ENCODE data around the gene CADPS2. TPM values are rescaled to one million over a fixed set of nuclear protein-coding genes. Genes with fewer than 3 reads are reported as not detected.

The CADPS2 gene
- total RNA-seq, 4 donors from 2014 or later, result 2.2 to 9.2 (median 5.7) TPM

DNA sequence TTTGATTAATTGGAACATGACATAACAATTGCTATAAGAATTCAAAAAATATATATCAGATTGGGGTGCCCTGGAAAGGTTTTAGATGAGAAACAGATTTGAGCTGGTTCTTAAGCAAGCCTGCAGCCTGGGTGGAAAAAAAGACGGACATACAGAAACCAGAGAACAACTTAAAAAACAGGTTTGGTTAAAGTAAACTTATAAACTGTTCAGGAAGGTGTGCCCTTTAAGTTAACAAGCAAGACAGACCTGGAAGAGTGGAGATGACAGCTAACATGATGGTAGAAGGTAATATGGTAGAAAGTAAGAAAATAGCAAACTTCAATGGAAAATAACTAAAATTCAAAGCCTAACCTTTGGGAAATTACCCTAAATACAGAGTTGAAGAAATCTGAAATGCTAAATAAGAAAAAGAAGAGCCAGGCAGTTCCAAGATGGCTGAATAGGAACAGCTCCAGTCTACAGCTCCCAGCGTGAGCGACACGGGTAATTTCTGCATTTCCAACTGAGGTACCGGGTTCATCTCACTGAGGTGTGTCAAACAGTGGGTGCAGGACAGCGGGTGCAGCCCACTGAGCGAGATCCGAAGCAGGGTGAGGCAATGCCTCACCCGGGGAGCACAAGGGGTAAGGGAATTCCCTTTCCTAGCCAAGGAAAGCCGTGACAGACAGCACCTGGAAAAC, 52.2 kb downstream of the CADPS2 start:
- no peaks in the 10 kb centered on the region for H3K36me3 ChIP-seq
- H3K27ac ChIP-seq, result no peak overlapping the region
- TF ChIP-seq, protein P1, sequence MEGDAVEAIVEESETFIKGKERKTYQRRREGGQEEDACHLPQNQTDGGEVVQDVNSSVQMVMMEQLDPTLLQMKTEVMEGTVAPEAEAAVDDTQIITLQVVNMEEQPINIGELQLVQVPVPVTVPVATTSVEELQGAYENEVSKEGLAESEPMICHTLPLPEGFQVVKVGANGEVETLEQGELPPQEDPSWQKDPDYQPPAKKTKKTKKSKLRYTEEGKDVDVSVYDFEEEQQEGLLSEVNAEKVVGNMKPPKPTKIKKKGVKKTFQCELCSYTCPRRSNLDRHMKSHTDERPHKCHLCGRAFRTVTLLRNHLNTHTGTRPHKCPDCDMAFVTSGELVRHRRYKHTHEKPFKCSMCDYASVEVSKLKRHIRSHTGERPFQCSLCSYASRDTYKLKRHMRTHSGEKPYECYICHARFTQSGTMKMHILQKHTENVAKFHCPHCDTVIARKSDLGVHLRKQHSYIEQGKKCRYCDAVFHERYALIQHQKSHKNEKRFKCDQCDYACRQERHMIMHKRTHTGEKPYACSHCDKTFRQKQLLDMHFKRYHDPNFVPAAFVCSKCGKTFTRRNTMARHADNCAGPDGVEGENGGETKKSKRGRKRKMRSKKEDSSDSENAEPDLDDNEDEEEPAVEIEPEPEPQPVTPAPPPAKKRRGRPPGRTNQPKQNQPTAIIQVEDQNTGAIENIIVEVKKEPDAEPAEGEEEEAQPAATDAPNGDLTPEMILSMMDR (IDR thresholded peaks at IDR 0.05), result no peak
- no peak for TF ChIP-seq POLR2A (IDR thresholded peaks at IDR 0.05)
- intact Hi-C loops (cut with DNase I), result no loop called here
- 86 to 87% methylated on average over 6 to 7 of the region's 10 CpGs for WGBS, 2 donors
- H3K4me3 ChIP-seq, result no peak overlapping the region
- H3K9me3 ChIP-seq, result no peaks in the 10 kb centered on the region
- H3K4me1 ChIP-seq, result no peaks in the 10 kb centered on the region
- DNase-seq, result no peak
- no peaks in the 10 kb centered on the region for H3K27me3 ChIP-seq

DNA sequence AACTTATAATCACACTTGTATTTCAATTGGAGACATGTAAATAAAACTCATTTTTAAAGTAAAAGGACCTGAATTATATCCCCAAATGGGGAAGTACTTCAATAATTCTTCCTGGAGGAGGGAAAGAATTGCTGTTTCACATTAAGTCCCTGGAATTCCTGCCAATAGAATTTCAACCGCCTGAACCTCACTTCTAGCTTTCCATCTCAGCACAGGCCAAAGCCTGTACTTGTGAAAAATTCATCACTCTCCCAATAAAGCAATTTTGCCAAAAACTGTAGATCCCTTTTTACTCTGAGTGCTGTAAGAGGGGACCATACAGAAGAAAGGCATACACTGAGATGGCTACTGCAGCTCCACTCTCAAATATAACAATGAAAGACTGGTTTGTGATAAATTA, 54.8 kb downstream of the CADPS2 start:
- H3K27ac ChIP-seq, result no peak overlapping the region
- intact Hi-C loops (cut with DNase I), result no loop called here
- no peaks in the 10 kb centered on the region for H3K4me1 ChIP-seq
- no peaks in the 10 kb centered on the region for H3K27me3 ChIP-seq
- no peak for DNase-seq
- H3K4me3 ChIP-seq, result no peak overlapping the region
- no peaks in the 10 kb centered on the region for H3K9me3 ChIP-seq
- WGBS, 2 donors, result 43 to 50% methylated on average over 1 of the region's 1 CpG
- no peak for TF ChIP-seq POLR2A (IDR thresholded peaks at IDR 0.05)
- TF ChIP-seq, protein P1 (IDR thresholded peaks at IDR 0.05), result no peak
- no peaks in the 10 kb centered on the region for H3K36me3 ChIP-seq

DNA sequence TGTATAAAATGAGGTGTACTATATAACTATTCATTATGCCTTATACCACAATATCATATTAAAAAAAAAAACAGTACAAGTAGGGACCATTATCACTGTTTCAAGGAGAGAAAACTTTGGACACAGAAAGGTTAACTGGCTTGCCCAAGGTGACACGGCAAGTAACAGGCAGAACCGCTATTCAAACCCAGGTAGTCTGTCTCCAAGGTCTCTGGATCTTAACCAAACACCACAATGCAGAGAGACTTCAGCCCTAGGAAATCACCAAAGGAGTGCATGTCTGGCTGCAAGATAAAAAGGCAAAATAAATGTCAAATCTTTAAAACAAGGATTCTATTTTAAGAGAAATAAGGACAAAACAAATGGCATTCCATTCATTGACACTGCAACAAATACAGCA, 56.3 kb downstream of the CADPS2 start:
- WGBS, 2 donors, result 56 to 66% methylated on average over 2 of the region's 2 CpGs
- intact Hi-C loops (cut with DNase I), result no loop called here

GRCh38 chr7:122827763-122828162, 58.5 kb downstream of the CADPS2 start:
- Histone ChIP-seq H3K9me3 (no peaks in the 10 kb centered on the region), H3K27me3 (no peaks in the 10 kb centered on the region), H3K4me3 (no peak overlapping the region), H3K27ac (no peak overlapping the region), H3K4me1 (no peaks in the 10 kb centered on the region), H3K36me3 (no peaks in the 10 kb centered on the region)
- TF ChIP-seq, protein P1 (IDR thresholded peaks at IDR 0.05), result no peak
- TF ChIP-seq POLR2A (IDR thresholded peaks at IDR 0.05), result no peak
- intact Hi-C loops (cut with DNase I), result no loop called here
- DNase-seq, result no peak

More for the DNA sequence above, 56.3 kb downstream of the CADPS2 start:
- Histone ChIP-seq H3K27me3 (no peaks in the 10 kb centered on the region), H3K9me3 (no peaks in the 10 kb centered on the region), H3K4me3 (no peak overlapping the region), H3K27ac (no peak overlapping the region), H3K4me1 (no peaks in the 10 kb centered on the region), H3K36me3 (no peaks in the 10 kb centered on the region)
- no peak for TF ChIP-seq POLR2A (IDR thresholded peaks at IDR 0.05)
- no peak for DNase-seq

GRCh38 chr7:122813845-122814244, 72.4 kb downstream of the CADPS2 start:
- Histone ChIP-seq H3K4me3 (no peak overlapping the region), H3K27me3 (no peaks in the 10 kb centered on the region), H3K36me3 (no peaks in the 10 kb centered on the region), H3K27ac (no peak overlapping the region), H3K9me3 (no peaks in the 10 kb centered on the region), H3K4me1 (peaks cover 0 to 11% (median 0%) of the 10 kb centered on the region in 3 donors)
- TF ChIP-seq, protein P1 (IDR thresholded peaks at IDR 0.05), result no peak
- no peak for TF ChIP-seq POLR2A (IDR thresholded peaks at IDR 0.05)
- intact Hi-C loops (cut with DNase I), result no loop called here
- no peak for DNase-seq
- WGBS, 2 donors, result 82 to 88% methylated on average over 3 of the region's 3 CpGs

- intact Hi-C loops (cut with DNase I), result no loop called here
- DNase-seq, result no peak
- H3K4me1 ChIP-seq, result no peaks in the 10 kb centered on the region
- WGBS, 2 donors, result 91 to 100% methylated on average over 1 of the region's 1 CpG
- H3K27ac ChIP-seq, result no peak overlapping the region
- no peak overlapping the region for H3K4me3 ChIP-seq
- H3K27me3 ChIP-seq, result no peaks in the 10 kb centered on the region
- no peaks in the 10 kb centered on the region for H3K9me3 ChIP-seq
- TF ChIP-seq, protein P1 (IDR thresholded peaks at IDR 0.05), result no peak
- TF ChIP-seq POLR2A (IDR thresholded peaks at IDR 0.05), result no peak
- no peaks in the 10 kb centered on the region for H3K36me3 ChIP-seq
Measured at GRCh38 chr7:122803851-122804250, 82.4 kb downstream of the CADPS2 start.
